Activated B cell treated with CpG ODN at 0.5 μM for 24 hours (primary cell): Measurements from ENCODE around the gene PAEP. TPM values are rescaled to one million over a fixed set of nuclear protein-coding genes. Genes with fewer than 3 reads are reported as not detected.
"Not testable (repeated sequence)": the region's sequence is repeated elsewhere in the genome, so short reads cannot be mapped to it uniquely, and the experiment has no call there.

Source experiments
- ATAC-seq: fragments of 200-7000 bp; cut with Tn5 transposase; one replicate; pipeline ENCODE4 v1.10.0; 2021; ENCODE audit warnings: low read depth, mild to moderate bottlenecking, moderate library complexity
- CTCF ChIA-PET: fragments of 350-600 bp; sonication (Branson Sonifier 250); formaldehyde crosslinking; loops from one replicate; lab custom pipeline; 2021; ENCODE audit warnings: antibody characterized with exemption; lab: Charles Lee
- POLR2A ChIA-PET: fragments of 350-600 bp; sonication (Branson Sonifier 250); formaldehyde crosslinking; loops from one replicate; lab custom pipeline; 2021; ENCODE audit warnings: antibody characterized with exemption; lab: Charles Lee
- DNase-seq: peaks from one replicate; pipeline ENCODE4 v3.0.0; 2022
- H3K27ac Mint-ChIP-seq: one replicate; pipeline ENCODE4 v1.8.0; 2020; ENCODE audit warnings: mixed read lengths
- H3K27me3 Mint-ChIP-seq: one replicate; pipeline ENCODE4 v1.8.0; 2021; ENCODE audit warnings: mixed read lengths
- H3K36me3 Mint-ChIP-seq: one replicate; pipeline ENCODE4 v1.8.0; 2021; ENCODE audit warnings: low read depth, mixed read lengths
- H3K4me1 Mint-ChIP-seq: one replicate; pipeline ENCODE4 v1.8.0; 2021; ENCODE audit warnings: mixed read lengths
- H3K4me3 Mint-ChIP-seq: one replicate; pipeline ENCODE4 v1.8.0; 2020; ENCODE audit warnings: mild to moderate bottlenecking, mixed read lengths
- H3K9me3 Mint-ChIP-seq: one replicate; pipeline ENCODE4 v1.8.0; 2020; ENCODE audit warnings: mixed read lengths
- intact Hi-C: fragments of 100-400 bp; cut with micrococcal nuclease; formaldehyde crosslinking; loops from one replicate; pipeline ENCODE4 v1.15.1; 2024
- total RNA-seq: library from RNA; stranded (reverse); gene quantifications from 2 replicates; pipeline ENCODE4 v1.2.3, GENCODE V29; 2022
- TF ChIP-seq, protein P1 (sequence below): fragments of 200-600 bp; IDR thresholded peaks from one replicate; pipeline ENCODE4 v1.8.0; 2022; ENCODE audit warnings: antibody characterized with exemption, mild to moderate bottlenecking

The PAEP gene
- total RNA-seq, 1 donor from 2014 or later: not detected

- H3K36me3 Mint-ChIP-seq: no peaks in the 10 kb centered on the region
- H3K27me3 Mint-ChIP-seq: peaks cover 30% of the 10 kb centered on the region
- H3K4me1 Mint-ChIP-seq: no peaks in the 10 kb centered on the region
- ATAC-seq: no peak
- CTCF ChIA-PET: no interaction called here
- POLR2A ChIA-PET: no interaction called here
- intact Hi-C loops: no loop called here
- no peak for DNase-seq
- H3K27ac Mint-ChIP-seq: no peak overlapping the region
- H3K4me3 Mint-ChIP-seq: no peak overlapping the region
- H3K9me3 Mint-ChIP-seq: no peaks in the 10 kb centered on the region
- TF ChIP-seq, protein P1, sequence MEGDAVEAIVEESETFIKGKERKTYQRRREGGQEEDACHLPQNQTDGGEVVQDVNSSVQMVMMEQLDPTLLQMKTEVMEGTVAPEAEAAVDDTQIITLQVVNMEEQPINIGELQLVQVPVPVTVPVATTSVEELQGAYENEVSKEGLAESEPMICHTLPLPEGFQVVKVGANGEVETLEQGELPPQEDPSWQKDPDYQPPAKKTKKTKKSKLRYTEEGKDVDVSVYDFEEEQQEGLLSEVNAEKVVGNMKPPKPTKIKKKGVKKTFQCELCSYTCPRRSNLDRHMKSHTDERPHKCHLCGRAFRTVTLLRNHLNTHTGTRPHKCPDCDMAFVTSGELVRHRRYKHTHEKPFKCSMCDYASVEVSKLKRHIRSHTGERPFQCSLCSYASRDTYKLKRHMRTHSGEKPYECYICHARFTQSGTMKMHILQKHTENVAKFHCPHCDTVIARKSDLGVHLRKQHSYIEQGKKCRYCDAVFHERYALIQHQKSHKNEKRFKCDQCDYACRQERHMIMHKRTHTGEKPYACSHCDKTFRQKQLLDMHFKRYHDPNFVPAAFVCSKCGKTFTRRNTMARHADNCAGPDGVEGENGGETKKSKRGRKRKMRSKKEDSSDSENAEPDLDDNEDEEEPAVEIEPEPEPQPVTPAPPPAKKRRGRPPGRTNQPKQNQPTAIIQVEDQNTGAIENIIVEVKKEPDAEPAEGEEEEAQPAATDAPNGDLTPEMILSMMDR: no peak
Observed at GRCh38 chr9:135533674-135534073, 27.9 kb upstream of the PAEP start.

GRCh38 chr9:135534192-135534711 lies 27.3 kb upstream of the PAEP start:
- H3K9me3 Mint-ChIP-seq, ATAC-seq, H3K27ac Mint-ChIP-seq, DNase-seq, H3K36me3 Mint-ChIP-seq, H3K4me3 Mint-ChIP-seq, H3K4me1 Mint-ChIP-seq, CTCF ChIA-PET, intact Hi-C loops, POLR2A ChIA-PET: not testable (repeated sequence)
- H3K27me3 Mint-ChIP-seq: peaks cover 33% of the 10 kb centered on the region

GRCh38 chr9:135534826-135535225 lies 26.7 kb upstream of the PAEP start:
- ATAC-seq, DNase-seq, intact Hi-C loops, H3K4me3 Mint-ChIP-seq, H3K27ac Mint-ChIP-seq, H3K9me3 Mint-ChIP-seq, H3K4me1 Mint-ChIP-seq, H3K36me3 Mint-ChIP-seq, POLR2A ChIA-PET, CTCF ChIA-PET: not testable (repeated sequence)
- H3K27me3 Mint-ChIP-seq: peaks cover 36% of the 10 kb centered on the region

- H3K4me3 Mint-ChIP-seq, intact Hi-C loops, H3K27ac Mint-ChIP-seq, CTCF ChIA-PET, DNase-seq, H3K36me3 Mint-ChIP-seq, H3K4me1 Mint-ChIP-seq, POLR2A ChIA-PET, H3K9me3 Mint-ChIP-seq, ATAC-seq: not testable (repeated sequence)
- H3K27me3 Mint-ChIP-seq: peaks cover 34% of the 10 kb centered on the region
Observed at GRCh38 chr9:135535631-135536030, 25.9 kb upstream of the PAEP start.

- H3K36me3 Mint-ChIP-seq: no peaks in the 10 kb centered on the region
- intact Hi-C loops: no loop called here
- CTCF ChIA-PET: no interaction called here
Observed at GRCh38 chr9:135536216-135536615, 25.3 kb upstream of the PAEP start.

DNA sequence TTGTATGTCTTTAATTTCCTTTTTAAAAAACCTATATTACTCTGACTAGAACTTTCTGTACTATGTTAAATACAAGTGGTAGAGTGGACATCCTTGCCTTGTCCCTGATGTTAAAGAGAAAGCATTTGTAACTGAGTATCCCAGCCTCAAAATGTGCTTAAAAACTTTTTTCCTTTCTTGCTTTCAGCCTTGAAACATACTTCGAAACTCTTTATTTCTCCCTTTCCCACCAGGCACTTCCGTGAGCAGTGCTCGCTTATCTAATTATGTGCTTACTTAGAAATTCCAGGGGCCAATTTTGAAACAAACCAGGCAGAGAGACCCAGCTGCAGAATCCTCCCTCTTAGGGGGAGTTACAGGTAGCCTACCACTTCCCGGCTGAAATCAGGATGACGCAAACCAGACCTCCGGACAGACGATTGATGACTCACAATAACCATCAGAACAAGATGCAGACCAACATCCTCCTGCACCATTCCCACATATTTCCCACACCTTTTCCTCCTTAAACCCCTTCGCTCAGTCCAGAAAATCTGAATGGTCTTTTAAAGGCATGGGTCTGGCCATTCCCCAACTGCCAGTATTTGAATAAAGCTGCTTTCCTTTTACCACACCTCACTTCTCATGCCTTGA lies 18.2 kb upstream of the PAEP start:
- ATAC-seq, POLR2A ChIA-PET, H3K4me1 Mint-ChIP-seq, intact Hi-C loops, DNase-seq, H3K27ac Mint-ChIP-seq, H3K4me3 Mint-ChIP-seq, H3K36me3 Mint-ChIP-seq, H3K9me3 Mint-ChIP-seq, CTCF ChIA-PET: not testable (repeated sequence)
- H3K27me3 Mint-ChIP-seq: peaks cover 13% of the 10 kb centered on the region

More at GRCh38 chr9:135536216-135536615, 25.3 kb upstream of the PAEP start:
- POLR2A ChIA-PET: no interaction called here
- H3K4me1 Mint-ChIP-seq: no peaks in the 10 kb centered on the region
- H3K27me3 Mint-ChIP-seq: peaks cover 29% of the 10 kb centered on the region
- no peak overlapping the region for H3K27ac Mint-ChIP-seq
- H3K4me3 Mint-ChIP-seq: no peak overlapping the region
- H3K9me3 Mint-ChIP-seq: no peaks in the 10 kb centered on the region
- DNase-seq (no peak), ATAC-seq (no peak)
- TF ChIP-seq, protein P1: no peak

GRCh38 chr9:135544981-135545635 lies 16.4 kb upstream of the PAEP start:
- Mint-ChIP-seq H3K4me3 (no peak overlapping the region), H3K4me1 (no peaks in the 10 kb centered on the region), H3K9me3 (no peaks in the 10 kb centered on the region), H3K27ac (no peak overlapping the region), H3K36me3 (no peaks in the 10 kb centered on the region), H3K27me3 (peaks cover 6% of the 10 kb centered on the region)
- POLR2A ChIA-PET: no interaction called here
- no peak for ATAC-seq
- CTCF ChIA-PET: no interaction called here
- DNase-seq: no peak
- intact Hi-C loops: no loop called here
- TF ChIP-seq, protein P1: no peak

DNA sequence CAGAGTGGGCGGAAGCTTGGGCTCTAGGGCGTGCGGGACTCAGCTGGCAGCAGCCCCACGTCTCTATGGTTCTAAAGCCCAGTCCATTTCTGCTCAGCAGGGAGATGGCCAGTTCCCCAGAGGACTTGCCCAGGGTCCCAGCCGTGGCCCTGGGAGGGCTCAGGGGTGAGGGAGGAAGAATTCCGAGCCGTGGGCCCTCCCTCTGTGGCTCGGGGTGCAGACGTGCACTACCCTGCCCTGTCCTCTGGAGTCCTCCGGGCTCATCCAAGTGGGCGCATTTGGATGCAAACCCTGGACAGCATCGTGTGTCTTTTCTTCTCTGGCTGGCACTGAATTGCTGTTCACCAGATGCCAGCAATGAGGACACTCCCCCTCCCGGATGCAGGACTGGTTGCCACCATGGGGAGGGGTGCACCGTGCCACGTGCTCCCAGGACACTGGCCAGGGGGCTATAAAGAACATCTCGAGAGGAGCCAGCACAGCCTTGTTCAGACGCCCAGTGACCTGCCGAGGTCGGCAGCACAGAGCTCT lies 15.8 kb upstream of the PAEP start, which contains the start of gene OBP2A:
OBP2A (plus strand) TSS at position 481 of the 531 bp plus-strand sequence. CDS start 55 bp downstream, outside the sequence.
- CTCF ChIA-PET, POLR2A ChIA-PET, H3K27ac Mint-ChIP-seq, H3K27me3 Mint-ChIP-seq, intact Hi-C loops, H3K4me3 Mint-ChIP-seq, H3K4me1 Mint-ChIP-seq, DNase-seq, H3K36me3 Mint-ChIP-seq, H3K9me3 Mint-ChIP-seq, ATAC-seq: not testable (repeated sequence)
